GM21360 (cell line): Measurements from ENCODE around the gene KLHL29.

Experiments
- ATAC-seq: cut with Tn5 transposase; IDR thresholded peaks from one replicate; pipeline ENCODE4 v1.9.1; 2021; ENCODE audit warnings: mild to moderate bottlenecking, moderate library complexity; ENCODE audit not compliant: unreplicated experiment

The KLHL29 gene

DNA sequence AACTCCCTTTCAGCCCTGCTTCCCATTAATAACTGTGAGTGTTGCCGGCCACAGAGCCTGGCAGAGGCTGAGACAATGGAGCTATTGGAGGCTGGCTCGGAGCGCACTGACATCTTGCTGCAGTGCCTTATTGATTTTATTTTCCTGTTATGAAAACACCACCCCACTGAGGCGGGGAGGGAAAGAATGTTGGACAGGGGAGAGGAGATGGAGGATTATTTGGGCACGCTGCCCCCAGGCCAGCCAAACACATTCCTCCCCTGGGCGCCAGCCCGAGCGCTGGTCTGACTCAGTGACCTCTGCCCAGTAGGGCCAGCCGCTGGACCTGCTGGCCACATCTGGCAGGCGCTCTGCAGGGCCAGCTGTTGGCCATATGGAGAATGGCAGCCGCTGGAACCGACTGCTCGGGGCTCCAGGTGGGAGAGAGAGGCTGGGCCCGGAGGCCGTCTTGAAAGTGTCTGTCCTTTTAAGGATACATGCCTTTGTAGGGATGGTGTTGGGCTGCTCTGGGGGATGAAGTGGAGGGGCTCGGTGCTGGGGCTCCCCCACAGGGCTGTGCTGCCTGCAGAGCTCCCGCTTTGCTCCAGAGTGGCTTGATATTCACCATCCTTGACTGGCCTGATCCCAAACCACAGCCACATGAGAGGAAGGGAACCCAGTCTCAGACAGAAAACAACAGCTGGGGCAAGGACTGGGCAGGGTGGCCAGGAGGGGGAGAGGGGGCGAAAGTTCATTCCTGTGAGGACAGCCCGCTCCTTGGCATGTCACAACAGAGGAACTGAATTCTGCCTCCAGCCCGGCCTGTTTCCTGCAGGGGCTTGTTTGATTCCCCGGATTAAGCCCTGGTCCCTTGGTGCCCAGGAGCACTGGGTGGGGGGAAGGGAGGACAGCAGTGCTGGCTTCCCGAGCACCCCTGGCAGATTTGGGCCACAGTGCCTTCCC is 179.0 kb downstream of the KLHL29 start:
- no peak for ATAC-seq

- ATAC-seq = no peak
Observed at GRCh38 chr2:23564615-23564960, 179.6 kb downstream of the KLHL29 start.

DNA sequence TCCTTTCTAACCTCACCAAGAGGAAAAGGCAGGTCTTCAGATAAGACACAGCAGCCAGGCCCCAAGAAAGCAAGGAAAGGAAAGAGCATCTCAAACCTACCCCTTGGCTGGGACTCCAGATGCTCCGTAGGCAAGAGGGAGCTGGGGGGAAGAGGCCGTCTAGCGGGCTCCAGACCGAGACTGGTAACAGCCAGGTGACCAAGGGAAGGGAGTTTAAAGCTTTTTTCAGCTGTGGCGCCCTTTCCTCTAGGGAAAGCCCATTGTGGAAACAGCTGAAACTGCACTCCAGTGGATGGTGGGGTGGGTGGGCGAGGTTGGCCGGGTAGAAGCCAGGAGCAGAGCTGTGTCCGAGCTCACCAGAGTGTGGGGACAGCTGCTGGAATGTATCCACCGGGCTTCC is 180.4 kb downstream of the KLHL29 start:
- ATAC-seq = no peak

DNA sequence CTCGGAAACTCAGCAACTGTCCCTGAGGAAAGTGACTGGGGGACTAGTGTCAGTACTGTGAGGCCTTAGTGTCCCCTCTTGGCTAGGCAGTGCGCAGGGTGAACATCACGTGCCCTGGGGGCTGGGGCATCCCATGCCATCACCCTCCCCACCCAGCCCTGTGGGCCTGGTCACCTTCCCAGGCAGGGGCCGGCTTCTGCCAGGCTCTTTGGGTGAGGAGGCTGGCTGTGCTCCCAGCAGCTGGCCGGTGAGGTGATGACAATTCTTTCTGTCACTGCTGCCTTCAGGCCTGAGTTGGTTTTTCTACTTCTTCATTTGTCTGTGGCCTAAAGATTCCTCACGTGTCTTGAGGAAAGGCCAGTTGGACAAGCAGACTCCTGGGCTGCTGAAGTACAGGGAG is 180.8 kb downstream of the KLHL29 start:
- ATAC-seq = no peak

GRCh38 chr2:23566241-23567142 is 181.5 kb downstream of the KLHL29 start:
- no peak for ATAC-seq

- no peak for ATAC-seq
Observed at GRCh38 chr2:23567161-23567756, 182.3 kb downstream of the KLHL29 start.

DNA sequence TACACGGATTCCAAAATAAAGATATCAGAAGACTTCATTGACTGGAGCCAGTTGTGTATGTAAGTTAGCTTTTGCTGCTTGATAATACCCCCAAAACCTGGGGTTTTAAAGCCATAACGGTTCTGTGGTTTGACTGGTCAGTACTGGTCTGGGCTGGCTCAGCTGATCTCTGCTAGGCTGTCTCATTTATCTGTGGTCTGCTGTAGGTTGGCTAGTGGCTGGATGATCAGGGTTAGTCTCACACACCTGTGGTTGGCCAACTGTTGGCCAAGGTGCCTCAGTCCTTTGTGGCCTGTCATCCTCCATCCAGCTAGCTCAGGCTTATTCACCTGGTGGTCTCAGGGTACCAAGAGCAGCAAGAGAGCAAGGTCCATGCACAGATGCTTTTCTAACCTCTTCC is 183.2 kb downstream of the KLHL29 start:
- ATAC-seq = no peak

DNA sequence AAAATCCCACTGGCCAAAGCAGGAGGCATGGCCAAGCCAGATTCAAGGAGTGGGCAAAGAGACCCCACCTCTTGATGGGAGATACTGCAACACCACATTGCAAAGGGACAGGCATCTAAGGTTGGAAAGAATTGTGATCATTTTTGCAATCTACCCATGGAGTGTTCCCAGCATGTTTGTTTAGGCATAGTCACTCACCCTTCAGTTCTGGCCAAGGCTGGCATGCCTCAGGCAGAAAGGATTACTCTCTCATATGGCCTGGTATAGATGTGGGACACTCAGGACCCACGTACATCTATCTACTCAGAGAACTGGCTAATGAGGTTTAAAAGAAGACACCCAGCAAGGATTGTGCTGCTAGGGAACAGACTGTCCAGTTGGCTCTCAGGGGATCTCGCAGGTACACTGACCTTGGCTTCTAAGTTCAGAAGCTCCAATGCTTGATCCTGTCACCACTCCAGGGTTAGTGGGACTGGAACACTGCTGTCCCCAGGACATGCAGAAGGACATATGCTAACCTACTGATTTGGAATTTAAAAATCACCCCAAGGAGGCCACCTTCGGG is 183.7 kb downstream of the KLHL29 start:
- no peak for ATAC-seq

- ATAC-seq = no peak
Observed at GRCh38 chr2:23569761-23570365, 184.9 kb downstream of the KLHL29 start.

DNA sequence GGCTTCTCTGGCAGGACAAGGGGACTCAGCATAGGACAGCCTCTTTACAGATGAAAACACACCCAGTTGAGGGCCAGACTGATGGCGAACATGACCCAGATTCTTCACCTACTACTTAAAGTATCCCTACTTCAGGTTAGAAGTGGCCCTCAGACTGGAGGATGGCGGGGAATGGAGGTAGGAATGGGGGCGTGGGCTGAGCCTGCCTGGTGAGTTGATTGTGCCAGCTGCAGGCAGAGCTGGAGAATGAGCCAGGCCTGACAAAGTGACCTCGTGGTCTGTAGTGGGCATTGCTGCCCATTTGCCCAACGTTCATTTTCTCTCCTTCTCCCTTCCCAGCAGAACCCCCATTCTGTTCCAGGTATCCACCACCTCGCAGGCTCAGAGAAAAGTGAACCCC is 186.1 kb downstream of the KLHL29 start:
- ATAC-seq = no peak

- no peak for ATAC-seq
Observed at GRCh38 chr2:23571527-23572282, 186.7 kb downstream of the KLHL29 start.

DNA sequence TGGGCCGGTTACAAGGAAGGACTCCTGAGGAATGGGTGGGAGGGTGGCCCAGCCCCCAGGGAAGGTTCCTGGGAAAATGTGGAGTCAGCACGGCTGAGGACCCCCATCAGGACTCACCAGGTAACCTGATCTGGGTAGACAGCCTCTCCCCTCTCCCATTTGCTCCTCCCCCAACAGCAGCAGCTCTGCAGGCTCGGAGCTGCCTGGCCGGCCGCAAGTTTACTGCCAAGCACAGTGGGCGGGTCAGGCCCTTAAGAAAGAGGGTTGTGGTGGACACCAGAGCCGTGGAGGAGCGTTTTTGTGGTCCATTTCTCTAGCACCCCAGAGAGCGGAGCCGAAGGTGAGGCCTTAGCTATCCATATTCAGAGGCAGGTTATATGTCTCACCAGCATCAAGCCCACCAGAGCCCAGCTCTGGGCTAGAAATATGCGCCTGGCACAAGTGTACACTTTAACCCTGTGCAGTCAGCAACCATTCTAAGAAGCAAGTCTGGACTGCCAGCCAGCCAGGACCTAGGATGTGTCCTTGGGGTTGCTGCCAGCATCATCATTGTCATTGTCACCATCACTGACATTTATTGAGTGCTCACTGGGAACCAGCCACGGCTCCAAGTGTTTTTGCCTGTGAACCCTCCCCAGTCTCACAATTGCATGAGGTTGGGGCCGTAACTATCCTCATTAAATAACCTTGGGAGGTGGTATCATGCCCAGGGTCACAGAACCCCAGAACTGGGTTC is 190.1 kb downstream of the KLHL29 start:
- no peak for ATAC-seq

- ATAC-seq = no peak
Observed at GRCh38 chr2:23578964-23579671, 194.1 kb downstream of the KLHL29 start.

GRCh38 chr2:23579674-23580073 is 194.7 kb downstream of the KLHL29 start:
- no peak for ATAC-seq

GRCh38 chr2:23583467-23583866 is 198.5 kb downstream of the KLHL29 start:
- ATAC-seq = no peak

DNA sequence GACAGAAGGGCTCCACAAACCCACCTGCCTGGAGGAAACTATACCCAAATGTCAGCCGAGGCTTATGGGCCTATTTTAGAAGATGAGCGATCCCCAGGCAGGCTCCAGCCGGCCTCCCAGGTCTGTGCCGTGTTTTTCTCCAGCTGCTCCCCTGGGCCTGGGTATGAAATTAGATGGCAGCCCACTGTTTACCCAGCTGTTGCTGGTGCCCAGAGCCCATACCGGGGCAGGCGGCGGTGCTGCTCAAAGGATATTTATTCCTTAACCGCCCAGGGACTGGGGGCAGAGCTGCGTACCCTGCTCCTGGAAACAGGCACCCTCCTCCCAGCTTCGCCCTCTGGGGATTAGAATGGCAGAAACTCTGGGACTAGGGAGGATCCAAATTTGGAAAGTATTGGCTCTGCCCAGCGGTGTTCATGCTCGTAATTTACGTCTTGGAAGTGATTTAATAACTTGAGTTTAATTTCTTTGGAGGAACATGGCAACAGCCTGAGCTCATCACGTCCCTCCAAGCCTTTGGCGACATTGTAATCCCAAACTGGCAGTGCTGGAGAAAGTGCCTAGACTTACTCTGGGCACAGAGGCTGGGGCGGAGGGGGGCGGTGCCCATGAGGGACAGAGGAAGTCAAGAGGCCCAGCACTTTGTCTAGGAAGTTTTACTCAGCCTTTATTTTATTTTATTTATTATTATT is 199.2 kb downstream of the KLHL29 start:
- no peak for ATAC-seq

- ATAC-seq = no peak
Observed at GRCh38 chr2:23585273-23586170, 200.5 kb downstream of the KLHL29 start.
